HG03439 (cell line): ENCODE data around the gene EBF4.
"Not testable (repeated sequence)": the region's sequence is repeated elsewhere in the genome, so short reads cannot be mapped to it uniquely, and the experiment has no call there.

Experiments
- ATAC-seq: cut with Tn5 transposase; IDR thresholded peaks from one replicate; pipeline ENCODE4 v1.9.1; 2021; ENCODE audit warnings: mild to moderate bottlenecking, moderate library complexity; ENCODE audit not compliant: unreplicated experiment

EBF4 gene

GRCh38 chr20:2672446-2672845 is 20.1 kb upstream of the EBF4 start:
- no peak for ATAC-seq

GRCh38 chr20:2673453-2673852 is 19.1 kb upstream of the EBF4 start:
- no peak for ATAC-seq

DNA sequence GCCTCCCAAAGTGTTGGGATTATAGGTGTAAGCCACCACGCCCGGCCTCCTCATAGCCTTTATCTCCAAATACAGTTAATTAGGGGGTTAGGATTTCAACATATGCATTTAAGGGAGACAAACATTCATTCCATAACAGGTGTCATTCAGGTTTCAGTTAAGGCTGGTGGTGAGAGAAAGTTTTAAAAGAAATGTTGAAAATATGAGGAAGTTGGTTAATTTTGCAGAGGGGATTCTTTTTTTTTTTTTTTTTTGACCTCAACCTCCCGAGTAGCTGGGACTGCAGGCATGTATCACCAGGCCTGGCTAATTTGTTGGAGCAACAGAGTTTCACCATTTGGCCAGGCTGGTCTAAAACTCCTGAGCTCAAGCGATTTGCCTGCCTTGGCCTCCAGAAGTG is 12.5 kb upstream of the EBF4 start:
- no peak for ATAC-seq

DNA sequence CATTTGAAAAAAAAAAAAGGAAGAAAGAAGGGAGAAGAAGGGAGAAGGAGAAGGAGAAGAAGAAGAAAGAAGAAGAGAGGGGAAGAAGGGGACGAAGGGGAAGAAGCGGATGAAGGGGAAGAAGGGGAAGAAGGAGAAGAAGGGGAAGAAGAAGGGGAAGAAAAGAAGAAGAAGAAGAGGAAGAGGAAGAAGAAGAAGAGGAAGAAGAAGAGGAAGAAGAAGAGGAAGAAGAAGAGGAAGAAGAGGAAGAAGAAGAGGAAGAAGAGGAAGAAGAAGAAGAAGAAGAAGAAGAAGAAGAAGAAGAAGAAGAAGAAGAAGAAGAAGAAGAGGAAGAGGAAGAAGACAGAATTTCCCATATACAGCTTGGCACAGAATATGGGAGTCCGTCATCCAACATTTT is 10.5 kb upstream of the EBF4 start:
- ATAC-seq, result not testable (repeated sequence)

DNA sequence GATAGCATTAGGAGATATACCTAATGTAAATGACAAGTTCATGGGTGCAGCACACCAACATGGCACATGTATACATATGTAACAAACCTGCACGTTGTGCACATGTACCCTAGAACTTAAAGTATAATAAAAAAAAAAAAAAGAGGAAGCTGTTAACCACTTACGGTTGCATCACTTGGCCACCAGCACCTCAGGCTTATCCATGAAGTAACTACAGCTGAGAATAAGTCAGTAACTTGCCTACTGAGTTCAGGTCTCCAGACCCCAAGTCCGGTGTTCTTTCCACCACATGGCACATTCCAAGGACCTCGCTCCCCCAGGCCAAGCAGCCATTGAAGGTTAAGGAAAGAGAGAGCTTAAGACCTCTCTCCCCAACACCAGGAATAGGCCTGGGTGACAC is 7.8 kb upstream of the EBF4 start:
- ATAC-seq, result not testable (repeated sequence)

DNA sequence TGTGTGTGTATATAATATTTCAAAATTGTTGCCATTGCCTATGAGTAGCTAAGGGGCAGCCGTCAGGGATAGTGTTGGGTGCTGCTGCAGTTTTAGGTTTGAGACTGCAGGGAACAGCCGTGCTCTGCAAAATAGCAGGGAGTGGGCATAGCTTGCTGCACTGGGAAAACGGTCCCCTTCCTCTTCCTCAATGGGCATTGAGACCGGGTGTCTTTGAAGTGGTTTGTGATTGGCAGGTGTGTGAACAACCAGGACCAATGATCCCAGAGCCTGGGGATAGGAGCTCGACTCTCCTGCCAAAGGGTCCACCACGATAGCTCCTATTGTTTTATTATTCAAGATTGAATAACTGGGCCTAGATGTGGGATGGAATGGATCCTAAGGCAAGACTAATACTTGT is 5.1 kb upstream of the EBF4 start:
- ATAC-seq, result no peak

GRCh38 chr20:2688041-2688591 is 4.5 kb upstream of the EBF4 start:
- ATAC-seq, result no peak

DNA sequence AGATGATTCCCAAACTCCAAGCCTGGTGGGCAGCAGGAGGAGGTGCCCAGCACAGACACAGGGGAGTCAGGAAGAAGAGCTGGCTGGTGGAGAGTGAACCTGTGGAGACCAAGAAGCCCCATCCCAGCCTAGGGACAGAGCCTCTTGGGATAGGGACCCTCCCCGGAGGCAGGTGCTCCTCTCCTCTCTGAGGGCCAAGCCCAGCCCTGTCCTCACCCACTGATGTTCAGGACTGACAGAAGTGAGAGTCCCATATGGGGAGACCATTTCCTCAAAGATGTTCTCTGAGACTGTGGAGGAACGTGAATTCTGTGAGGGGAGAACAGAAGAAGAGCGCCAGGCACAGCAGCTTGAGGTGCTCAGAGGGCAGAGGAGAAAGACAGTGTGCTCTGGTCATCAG is 2.4 kb upstream of the EBF4 start:
- no peak for ATAC-seq

- no peak for ATAC-seq
Measured at GRCh38 chr20:2690718-2691117, 1.9 kb upstream of the EBF4 start.

- no peak for ATAC-seq
Measured at GRCh38 chr20:2691127-2691526, 1.5 kb upstream of the EBF4 start.

- no peak for ATAC-seq
Measured at GRCh38 chr20:2691663-2692035, 931 bp upstream of the EBF4 start.

DNA sequence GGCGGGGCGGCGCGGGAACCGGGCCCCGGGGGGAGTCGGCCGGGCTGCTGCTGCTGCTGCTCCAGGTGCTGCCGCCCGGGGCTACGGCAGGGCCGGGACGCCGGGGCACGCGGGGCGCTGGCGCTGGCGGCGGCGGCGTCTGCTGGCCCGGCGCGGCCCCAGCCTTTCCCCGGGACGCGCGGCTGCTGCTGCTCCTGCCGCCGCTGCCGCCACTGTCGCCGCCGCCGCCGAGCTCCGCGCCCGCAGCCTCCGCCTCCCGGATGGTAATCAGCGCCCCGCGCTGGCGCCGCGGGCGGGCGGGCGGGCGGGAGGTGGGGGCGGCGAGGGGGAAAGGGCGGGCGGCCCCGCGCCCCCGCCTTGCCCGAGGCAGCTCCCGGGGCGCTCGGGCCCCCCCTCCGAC is 306 bp downstream of the EBF4 start:
- no peak for ATAC-seq

- ATAC-seq, result no peak
Measured at GRCh38 chr20:2693286-2694007, 867 bp downstream of the EBF4 start.

GRCh38 chr20:2694008-2694471 is 1.5 kb downstream of the EBF4 start:
- no peak for ATAC-seq

GRCh38 chr20:2694519-2694918 is 1.9 kb downstream of the EBF4 start:
- ATAC-seq, result no peak

DNA sequence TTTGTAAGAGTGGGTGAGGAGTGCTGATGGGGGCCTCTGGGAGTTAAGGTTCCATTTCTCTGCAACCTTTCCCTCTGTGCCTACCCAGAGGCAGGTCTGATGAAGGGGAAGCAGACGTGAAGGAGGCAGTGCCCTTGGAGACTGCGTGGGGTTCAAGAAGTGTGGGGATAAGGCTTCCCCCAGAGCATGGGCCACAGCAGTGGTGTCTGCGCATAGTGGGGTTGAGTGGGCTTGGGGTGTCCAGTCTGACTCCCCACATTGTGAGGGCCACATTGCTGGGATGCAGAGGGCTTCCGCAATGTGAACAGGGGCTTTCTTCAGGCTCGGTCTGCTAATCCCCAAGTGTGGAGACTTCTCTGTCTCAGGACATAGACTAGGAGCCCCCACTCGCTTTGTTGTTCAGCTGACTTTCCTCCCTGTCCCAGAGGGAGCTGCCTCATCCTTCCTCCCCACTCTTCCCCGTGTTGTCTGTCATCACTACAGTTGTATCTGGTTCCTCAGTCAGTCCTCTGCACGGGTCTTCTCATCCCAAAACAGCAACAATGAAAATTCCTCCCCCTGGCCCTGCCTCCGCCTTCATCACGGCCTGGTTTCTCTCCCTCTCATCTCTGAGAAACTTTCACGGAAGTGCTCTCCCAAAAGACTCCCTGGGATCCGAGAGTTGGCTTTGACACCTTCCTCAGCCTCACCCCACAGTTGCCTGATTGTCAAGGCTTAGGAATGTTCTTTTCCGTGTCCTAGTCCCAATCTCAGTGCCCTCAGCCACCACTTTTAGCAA is 2.8 kb downstream of the EBF4 start:
- no peak for ATAC-seq

GRCh38 chr20:2695984-2696525 is 3.5 kb downstream of the EBF4 start:
- ATAC-seq, result not testable (repeated sequence)

GRCh38 chr20:2696646-2697045 is 4.1 kb downstream of the EBF4 start:
- no peak for ATAC-seq

- no peak for ATAC-seq
Measured at GRCh38 chr20:2697768-2698167, 5.2 kb downstream of the EBF4 start.

DNA sequence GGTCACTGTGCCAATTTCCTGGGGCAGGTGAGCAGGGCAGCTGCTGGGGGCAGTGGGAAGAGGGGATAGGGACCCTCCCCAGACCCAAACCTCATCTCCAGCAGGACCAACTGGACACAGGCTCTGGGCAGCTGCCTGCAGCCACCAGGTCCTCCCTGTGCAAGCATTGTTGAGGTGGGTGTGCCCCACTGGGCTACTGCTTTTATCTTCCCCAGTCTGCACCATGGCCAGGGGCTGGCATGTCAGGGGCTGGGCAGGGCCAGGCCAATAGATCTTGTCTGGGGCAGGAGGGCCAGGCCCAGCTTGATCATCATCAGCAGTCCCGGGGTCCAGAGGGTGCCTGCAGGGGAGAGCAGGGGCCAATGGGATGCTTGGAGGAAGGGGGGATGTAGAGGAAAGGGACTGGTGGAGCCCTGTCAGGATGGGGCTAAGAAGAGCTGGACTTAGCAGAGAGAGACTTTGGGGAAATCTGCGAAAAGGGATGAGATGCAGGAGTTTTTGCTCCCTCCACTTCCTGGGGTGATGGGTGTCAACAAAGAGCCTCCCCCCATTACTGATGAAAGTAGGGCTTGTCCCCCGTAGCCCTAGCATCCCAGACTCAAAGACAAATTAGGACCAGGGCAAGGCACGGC is 5.7 kb downstream of the EBF4 start:
- no peak for ATAC-seq

DNA sequence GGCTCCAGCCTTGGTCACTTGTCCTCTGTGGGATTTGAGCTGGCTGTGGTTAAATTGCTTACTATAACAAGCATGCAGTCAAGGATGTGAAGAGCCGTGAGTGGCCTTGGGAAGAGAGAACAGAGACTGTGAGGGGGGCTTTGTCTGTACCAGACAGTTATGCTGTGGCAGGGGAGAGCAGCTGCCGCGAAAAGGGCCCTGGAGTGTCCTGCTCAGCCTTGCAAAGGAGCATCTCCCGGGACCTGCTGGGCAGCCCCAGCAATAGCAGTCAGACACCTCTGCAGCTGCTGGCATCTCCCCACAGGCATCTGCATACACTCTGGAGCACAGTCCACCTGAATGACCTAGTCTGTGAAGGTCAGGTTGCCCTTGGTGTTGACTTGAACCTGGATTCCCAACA is 6.3 kb downstream of the EBF4 start:
- ATAC-seq, result no peak
